Transverse colon (tissue), 4 donors: ENCODE results near the gene CFAP157. TPM values are rescaled to one million over a fixed set of nuclear protein-coding genes. Genes with fewer than 3 reads are reported as not detected.

Experiments used
- DNase-seq: peaks from one replicate; pipeline ENCODE4 v3.0.0-alpha.2; 2019
- H3K27ac ChIP-seq, 4 donors: fragments of 200-600 bp; sonication (generic); 2 replicates each; pipeline ENCODE4 v1.5.1; 2016 to 2018; ENCODE audit warnings: inconsistent platforms in 4 of 4
- H3K27me3 ChIP-seq: fragments of 200-600 bp; sonication (generic); 2 replicates; pipeline ENCODE4 v1.5.1; 2017; ENCODE audit warnings: inconsistent platforms
- H3K36me3 ChIP-seq, 4 donors: fragments of 200-600 bp; sonication (generic); 2 replicates each; pipeline ENCODE4 v1.5.1; 2017 to 2019; ENCODE audit warnings: inconsistent platforms in 4 of 4
- H3K4me1 ChIP-seq, 4 donors: fragments of 200-600 bp; sonication (generic); 2 replicates each; pipeline ENCODE4 v1.5.1; 2017 to 2020; ENCODE audit warnings: inconsistent platforms in 4 of 4
- H3K4me3 ChIP-seq, 4 donors: fragments of 200-600 bp; sonication (generic); 1 replicate in 1 of 4; 2 replicates in 3 of 4; pipeline versions ENCODE4 v1.5.1 to v1.6.1; 2017 to 2019; ENCODE audit warnings: inconsistent platforms in 4 of 4
- H3K9me3 ChIP-seq, 2 donors: fragments of 200-600 bp; sonication (generic); 2 replicates each; pipeline ENCODE4 v1.5.1; 2017 to 2019; ENCODE audit warnings: inconsistent platforms in 2 of 2
- CTCF ChIP-seq, 5 experiments: fragments of 200-600 bp in 3 of 5; fragments of 450-650 bp in 2 of 5; sonication (generic) in 3 of 5; IDR thresholded peaks; 1 replicate in 2 of 5; 2 replicates in 3 of 5; pipeline ENCODE4 v1.5.1; 2016 to 2017; ENCODE audit warnings: antibody characterized with exemption in 5 of 5, inconsistent platforms in 3 of 5, mild to moderate bottlenecking in 2 of 5, moderate library complexity in 1 of 5
- EP300 ChIP-seq: sonication (generic); formaldehyde crosslinking; IDR thresholded peaks from one replicate; pipeline ENCODE4 v1.6.1; 2017; ENCODE audit warnings: antibody characterized with exemption, low read depth
- POLR2A ChIP-seq: fragments of 450-650 bp; IDR thresholded peaks from one replicate; pipeline ENCODE4 v1.6.1; 2016; ENCODE audit warnings: antibody characterized with exemption, mild to moderate bottlenecking, moderate library complexity
- POLR2AphosphoS5 ChIP-seq, 3 donors: sonication (generic); formaldehyde crosslinking; IDR thresholded peaks; one replicate each; pipeline ENCODE4 v1.6.1; 2016; ENCODE audit warnings: antibody characterized with exemption in 3 of 3
- WGBS, 2 donors: methylation state at CpG; one replicate each; pipeline ENCODE4 v1.1.5; 2018; ENCODE audit warnings: low coverage in 1 of 2; 5-methylcytosine and 5-hydroxymethylcytosine counted together
- in situ Hi-C, 4 donors: fragments of 200-750 bp; cut with MboI; loops; one replicate each; pipeline versions ENCODE4 v1.15.0 to v1.15.1; 2017; ENCODE audit warnings: low sequenced_read_pairs in 3 of 4, low pct_ligation_motif_present in 1 of 4, low pct_unique_long_range_greater_than_20kb in 1 of 4
- intact Hi-C: fragments of 100-400 bp; cut with DNase I; formaldehyde crosslinking; loops from one replicate; pipeline ENCODE4 v1.15.1; 2023; ENCODE audit warnings: low total_unique reads
- total RNA-seq, 4 donors: library from RNA; depleted of rRNA; stranded (reverse); fragments of >200 nt; gene quantifications; one replicate each; pipeline ENCODE4 v1.1.0, GENCODE V29; 2016

The CFAP157 gene
- total RNA-seq, 4 donors from 2014 or later = not detected

- in situ Hi-C loops = no loop called here
- H3K4me1 ChIP-seq = peaks cover 0 to 4% (median 0%) of the 10 kb centered on the region in 4 donors
- H3K4me3 ChIP-seq = no peak overlapping the region
- TF ChIP-seq POLR2AphosphoS5 (IDR thresholded peaks at IDR 0.05) = no peak
- no peak for TF ChIP-seq POLR2A
- TF ChIP-seq EP300 = no peak
- TF ChIP-seq CTCF (IDR thresholded peaks at IDR 0.05) = no peak
- H3K27me3 ChIP-seq = no peaks in the 10 kb centered on the region
- no peak overlapping the region for H3K27ac ChIP-seq
- 85 to 90% methylated on average over 2 to 7 of the region's 7 CpGs for WGBS, 2 donors
- intact Hi-C loops = no loop called here
- H3K9me3 ChIP-seq = no peaks in the 10 kb centered on the region
- DNase-seq = no peak
- no peaks in the 10 kb centered on the region for H3K36me3 ChIP-seq
Measured at GRCh38 chr9:127664324-127664677, 42.5 kb upstream of the CFAP157 start.

- Histone ChIP-seq H3K4me1 (peaks cover 0 to 4% (median 0%) of the 10 kb centered on the region in 4 donors), H3K4me3 (no peak overlapping the region), H3K9me3 (no peaks in the 10 kb centered on the region), H3K27ac (no peak overlapping the region), H3K27me3 (no peaks in the 10 kb centered on the region), H3K36me3 (no peaks in the 10 kb centered on the region)
- intact Hi-C loops = no loop called here
- in situ Hi-C loops = no loop called here
- WGBS, 2 donors = 67 to 76% methylated on average over 3 to 10 of the region's 10 CpGs
- TF ChIP-seq POLR2AphosphoS5 (IDR thresholded peaks at IDR 0.05) (no peak), POLR2A (no peak), EP300 (no peak), CTCF (IDR thresholded peaks at IDR 0.05) (no peak)
- DNase-seq = peak; percentile 16
Measured at GRCh38 chr9:127664678-127665507, 41.9 kb upstream of the CFAP157 start.

GRCh38 chr9:127667127-127667844 lies 39.5 kb upstream of the CFAP157 start:
- Histone ChIP-seq H3K27me3 (no peaks in the 10 kb centered on the region), H3K4me1 (peaks cover 0 to 4% (median 0%) of the 10 kb centered on the region in 4 donors), H3K36me3 (no peaks in the 10 kb centered on the region), H3K4me3 (no peak overlapping the region), H3K9me3 (no peaks in the 10 kb centered on the region), H3K27ac (no peak overlapping the region)
- TF ChIP-seq POLR2AphosphoS5 (IDR thresholded peaks at IDR 0.05) = no peak
- TF ChIP-seq EP300 = no peak
- TF ChIP-seq CTCF (IDR thresholded peaks at IDR 0.05) = no peak
- no peak for TF ChIP-seq POLR2A
- in situ Hi-C loops = no loop called here
- intact Hi-C loops = no loop called here
- WGBS, 2 donors = 40 to 55% methylated on average over 1 to 3 of the region's 3 CpGs
- DNase-seq = no peak

- no peak for TF ChIP-seq POLR2AphosphoS5 (IDR thresholded peaks at IDR 0.05)
- Histone ChIP-seq H3K27me3 (no peaks in the 10 kb centered on the region), H3K9me3 (no peaks in the 10 kb centered on the region), H3K36me3 (no peaks in the 10 kb centered on the region), H3K27ac (no peak overlapping the region), H3K4me3 (no peak overlapping the region), H3K4me1 (peaks cover 0 to 4% (median 0%) of the 10 kb centered on the region in 4 donors)
- in situ Hi-C loops (no loop called here), intact Hi-C loops (no loop called here)
- whole genome bisulfite sequencing, 2 donors = 88 to 95% methylated on average over 4 to 18 of the region's 18 CpGs
- no peak for DNase-seq
Measured at GRCh38 chr9:127667906-127668305, 38.9 kb upstream of the CFAP157 start.
